ENCODE results near the gene HIPK2.
A peak's percentile ranks its signal among the peaks of the same experiment; 100 is the strongest.
"Not testable (repeated sequence)": the region's sequence is repeated elsewhere in the genome, so short reads cannot be mapped to it uniquely, and the experiment has no call there.

The HIPK2 gene

DNA sequence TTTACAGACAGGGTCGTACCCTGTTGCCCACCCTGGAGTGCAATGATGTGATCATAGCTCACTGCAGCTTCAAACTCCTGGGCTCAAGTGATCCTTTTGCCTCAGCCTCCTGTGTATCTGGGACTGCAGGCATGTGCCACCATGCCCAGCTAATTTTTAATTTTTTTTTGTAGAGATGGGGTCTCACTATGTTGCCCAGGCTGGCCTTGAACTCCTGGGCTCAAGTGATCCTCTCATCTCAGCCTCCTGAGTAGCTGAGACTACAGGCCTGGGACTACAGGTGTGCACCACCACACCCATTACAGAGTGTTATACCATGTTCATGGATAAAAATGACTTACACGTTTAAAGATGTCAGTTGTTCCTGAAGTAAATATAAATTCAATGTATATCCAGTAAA is 166.2 kb downstream of the HIPK2 start:
- DNase-seq: not testable (repeated sequence)

DNA sequence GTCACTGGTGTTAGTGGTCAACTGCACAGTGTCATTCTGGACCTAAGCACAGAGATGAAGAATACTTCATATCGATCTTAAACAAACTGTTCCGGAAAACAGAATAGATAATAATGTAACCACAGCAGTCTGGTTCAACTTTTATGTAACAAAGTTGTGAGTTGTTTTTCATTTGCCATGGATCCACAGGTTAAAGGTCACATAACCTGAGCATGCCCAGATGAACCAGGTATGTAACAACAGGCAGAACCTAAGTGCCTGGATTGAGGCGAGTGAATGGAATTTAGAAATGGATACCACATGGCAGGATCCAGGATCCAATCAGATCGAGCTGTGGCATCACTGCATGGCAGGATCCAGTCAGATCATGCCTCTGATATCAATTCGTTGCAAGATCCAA is 167.2 kb downstream of the HIPK2 start:
- DNase-seq: no peak

GRCh38 chr7:139603896-139604295 is 173.9 kb downstream of the HIPK2 start:
- DNase-seq: no peak

GRCh38 chr7:139603282-139603681 is 174.5 kb downstream of the HIPK2 start:
- no peak for DNase-seq

- DNase-seq: peak; percentile 24
Measured at GRCh38 chr7:139602143-139602722, 175.6 kb downstream of the HIPK2 start.

GRCh38 chr7:139601176-139601575 is 176.6 kb downstream of the HIPK2 start:
- DNase-seq: no peak

GRCh38 chr7:139600306-139600705 is 177.5 kb downstream of the HIPK2 start:
- DNase-seq: no peak

- no peak for DNase-seq
Measured at GRCh38 chr7:139598642-139599041, 179.2 kb downstream of the HIPK2 start.

DNA sequence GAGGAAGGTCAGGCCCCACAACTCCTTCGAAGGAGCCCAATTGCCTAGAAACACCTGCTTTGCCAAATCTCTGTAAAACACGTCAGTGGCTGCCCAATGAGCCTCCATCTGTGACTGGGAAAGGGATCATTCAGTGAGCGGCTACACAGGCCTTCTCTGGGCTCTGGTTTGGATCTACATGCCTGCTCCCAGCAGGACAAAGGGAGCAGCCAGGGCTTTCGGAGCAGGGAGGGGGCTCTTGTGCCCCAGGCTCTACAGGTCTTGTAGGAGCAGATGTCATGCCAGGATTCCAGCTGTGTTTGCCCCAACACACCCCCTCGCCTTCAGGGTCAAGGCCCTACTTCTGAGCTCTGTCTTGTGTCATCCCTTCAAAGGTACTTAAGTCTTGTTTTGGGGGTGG is 180.8 kb downstream of the HIPK2 start:
- no peak for DNase-seq

GRCh38 chr7:139596626-139597025 is 181.2 kb downstream of the HIPK2 start:
- no peak for DNase-seq

DNA sequence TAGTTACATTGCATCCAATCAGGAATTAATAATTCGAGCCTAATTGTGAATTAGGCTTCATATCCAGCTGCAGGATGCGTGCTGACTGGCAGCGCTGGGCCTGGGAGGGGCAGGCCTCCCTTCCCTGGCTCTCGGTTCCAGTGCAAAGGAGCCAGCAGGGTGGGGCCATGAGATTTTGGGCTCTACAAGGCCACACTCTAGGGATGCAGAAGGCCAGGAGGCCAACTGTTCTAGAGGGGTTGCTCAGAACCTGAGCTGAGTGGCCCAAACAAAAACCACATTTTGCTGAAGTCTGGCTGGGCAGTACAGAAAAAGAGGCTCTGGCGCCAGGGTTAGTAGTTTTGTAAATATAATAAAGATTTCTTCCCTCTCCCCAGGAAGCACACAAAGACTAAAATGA is 182.0 kb downstream of the HIPK2 start:
- no peak for DNase-seq

DNA sequence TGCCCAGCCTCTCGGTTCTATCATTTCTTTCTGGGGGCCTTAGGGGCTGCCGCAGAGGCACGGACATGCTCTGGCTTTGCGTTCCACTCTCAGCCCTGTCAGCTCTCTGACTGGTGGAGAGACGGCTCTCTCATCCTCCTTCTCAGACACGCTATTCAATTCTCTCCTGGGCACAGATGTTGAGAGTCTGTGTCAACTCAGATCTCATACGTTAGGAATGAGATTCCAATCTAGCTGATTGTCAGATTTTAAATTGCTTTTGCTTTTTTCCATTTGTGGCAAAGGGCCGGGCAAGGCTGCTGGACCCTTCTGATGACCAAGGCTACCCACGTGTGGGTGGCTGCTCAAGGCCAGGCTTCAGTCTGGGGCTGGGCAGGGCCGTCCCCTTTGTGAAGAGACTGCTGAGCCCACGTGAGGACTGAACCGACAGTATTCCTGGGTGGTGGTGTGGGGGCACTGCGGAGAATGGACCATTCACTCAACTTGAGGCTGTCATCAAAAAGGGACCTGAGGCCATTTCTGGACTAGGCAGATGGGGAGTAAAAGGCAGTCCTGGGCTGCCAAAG is 182.8 kb downstream of the HIPK2 start:
- no peak for DNase-seq

- no peak for DNase-seq
Measured at GRCh38 chr7:139594090-139594489, 183.7 kb downstream of the HIPK2 start.

DNA sequence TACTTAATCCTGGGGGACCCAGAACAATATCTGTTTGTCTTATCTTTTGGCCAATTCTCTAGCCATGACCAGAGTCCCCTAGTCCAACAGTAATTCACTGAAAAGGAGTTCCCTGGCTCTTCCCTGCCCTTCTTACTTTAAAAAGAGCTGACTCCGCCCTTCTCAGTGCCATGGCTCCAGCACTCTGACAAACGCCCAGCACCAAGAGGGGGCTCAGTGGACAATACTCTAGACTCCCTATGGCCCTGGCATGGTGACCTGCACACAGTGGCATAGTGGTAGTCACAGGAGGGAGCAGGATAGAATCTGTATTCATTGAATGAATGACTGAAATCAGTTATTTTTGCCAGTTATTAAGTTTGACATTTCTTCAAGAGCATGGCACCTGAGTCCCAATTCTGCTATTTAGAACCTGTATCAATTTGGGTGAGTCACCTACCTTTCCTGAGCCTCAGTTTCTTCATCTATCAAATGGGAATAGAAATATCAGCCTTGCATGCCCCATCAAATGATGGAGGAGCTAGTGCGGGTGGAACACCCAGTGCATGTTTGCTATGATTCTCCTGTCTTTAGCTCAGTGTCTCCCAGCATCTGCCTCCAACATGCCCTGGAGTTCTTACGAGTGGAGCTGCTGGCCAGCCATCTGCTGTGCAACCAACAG is 184.9 kb downstream of the HIPK2 start:
- DNase-seq: no peak

DNA sequence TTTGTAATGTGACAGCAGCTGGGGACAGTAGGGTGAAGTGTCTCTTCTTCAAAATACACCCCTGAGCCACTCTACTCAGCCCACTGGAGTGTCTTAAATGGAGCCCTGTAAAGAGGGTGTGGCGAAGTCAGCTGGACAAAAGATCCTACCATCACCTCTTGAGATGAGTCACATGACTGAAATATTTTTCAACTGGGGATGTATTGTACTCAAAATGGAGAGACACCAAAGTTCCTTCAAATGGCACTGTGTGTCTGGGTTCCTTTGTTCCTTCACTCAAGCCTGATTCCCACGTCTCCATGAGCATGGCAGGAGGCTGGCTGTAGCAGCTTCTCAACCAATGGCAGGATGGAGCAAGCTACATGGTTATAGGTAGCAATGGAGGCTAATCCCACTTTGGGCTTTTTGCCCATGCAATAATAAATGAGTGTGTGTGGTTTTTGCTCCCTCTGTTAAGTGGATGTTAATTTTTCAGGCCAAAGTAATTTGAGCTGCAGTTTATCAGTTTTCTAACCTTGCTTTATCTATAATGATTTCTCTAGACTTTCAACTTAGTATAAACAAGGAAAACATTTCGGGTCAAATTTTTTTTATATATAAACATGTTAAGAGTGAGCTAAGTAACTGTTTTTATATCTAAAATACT is 186.1 kb downstream of the HIPK2 start:
- no peak for DNase-seq

DNA sequence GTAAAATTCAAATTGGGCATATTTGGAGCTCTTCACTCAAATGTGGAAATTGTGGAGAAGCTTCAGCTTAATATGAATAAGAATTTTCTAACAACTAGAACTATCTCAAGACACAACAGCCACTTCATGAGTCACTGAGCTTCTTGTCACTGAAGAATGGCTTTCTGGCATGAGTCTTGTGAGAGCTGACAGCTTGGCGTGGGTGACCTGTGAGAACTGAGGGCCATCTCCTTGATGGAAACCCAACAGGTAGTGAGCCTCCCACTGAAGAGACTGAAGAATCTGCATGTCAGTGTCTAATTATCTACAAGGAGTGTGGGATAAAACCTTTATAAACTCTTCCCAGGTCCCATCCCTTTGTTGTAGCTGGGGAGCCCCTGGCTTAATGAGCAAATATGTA is 188.3 kb downstream of the HIPK2 start:
- DNase-seq: no peak

- DNase-seq: peak; percentile 90
Measured at GRCh38 chr7:139588632-139589031, 189.2 kb downstream of the HIPK2 start.

GRCh38 chr7:139587535-139587934 is 190.3 kb downstream of the HIPK2 start:
- no peak for DNase-seq

GRCh38 chr7:139586286-139586685 is 191.5 kb downstream of the HIPK2 start:
- no peak for DNase-seq

GRCh38 chr7:139585042-139585441 is 192.8 kb downstream of the HIPK2 start:
- no peak for DNase-seq

DNA sequence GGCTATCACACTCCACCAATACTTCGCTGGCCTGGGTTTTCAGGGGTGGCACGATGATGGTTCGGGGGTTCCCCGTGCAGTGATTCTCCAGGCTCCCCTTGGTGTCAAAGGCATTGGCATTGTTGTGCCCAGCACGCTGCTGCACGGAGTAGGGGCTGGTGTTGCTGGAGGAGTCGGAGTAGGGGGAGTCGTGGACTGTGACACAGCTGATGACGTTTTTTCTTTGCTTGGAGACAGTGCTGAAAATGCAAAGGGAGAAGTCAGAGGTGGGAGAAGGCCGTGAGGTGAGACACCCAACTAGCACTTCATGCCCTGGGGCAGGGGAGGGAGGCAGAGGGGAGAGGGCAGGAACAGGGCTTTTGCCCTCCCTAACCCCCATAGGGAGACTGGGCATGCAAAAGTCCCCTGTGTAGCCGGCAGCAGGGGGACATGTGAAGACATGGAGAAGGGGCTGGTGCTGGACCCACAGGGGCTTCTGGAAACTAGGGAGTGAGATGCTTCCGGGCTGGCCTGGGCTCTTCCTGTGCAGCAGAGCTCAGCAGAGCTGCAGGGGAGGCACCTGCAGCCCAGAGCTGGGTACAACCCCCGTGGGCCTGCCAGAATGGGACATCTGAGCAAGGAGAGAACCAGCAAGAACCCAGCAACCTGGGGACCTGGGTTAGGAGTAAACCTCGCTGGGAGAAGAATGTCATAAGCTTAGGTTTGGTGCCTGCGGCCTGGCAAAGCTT is 193.8 kb downstream of the HIPK2 start:
- no peak for DNase-seq

DNA sequence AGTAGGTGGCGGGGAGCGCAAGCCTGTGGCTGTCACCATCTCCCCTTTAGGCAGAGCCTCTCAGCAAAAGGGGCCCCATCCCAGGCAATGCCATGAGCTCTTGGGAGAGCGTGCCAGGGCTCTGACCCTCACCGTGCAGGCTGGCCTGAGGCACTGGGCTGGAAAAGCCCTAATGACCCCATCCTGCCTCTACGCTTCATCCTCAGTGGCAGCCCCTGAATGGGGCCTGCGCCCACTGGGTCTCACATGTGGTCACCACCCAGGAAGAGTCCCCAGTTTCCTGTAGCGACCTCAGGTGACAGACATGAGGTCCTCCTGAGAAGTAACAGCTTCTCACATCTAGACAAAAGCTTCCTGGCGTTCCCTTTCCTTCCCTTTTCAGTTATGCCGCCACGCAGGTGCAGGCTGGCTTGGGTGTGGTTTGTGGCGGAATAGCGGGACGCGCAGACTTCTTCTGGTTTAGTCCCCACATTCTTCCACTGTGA is 195.1 kb downstream of the HIPK2 start:
- DNase-seq: no peak

DNA sequence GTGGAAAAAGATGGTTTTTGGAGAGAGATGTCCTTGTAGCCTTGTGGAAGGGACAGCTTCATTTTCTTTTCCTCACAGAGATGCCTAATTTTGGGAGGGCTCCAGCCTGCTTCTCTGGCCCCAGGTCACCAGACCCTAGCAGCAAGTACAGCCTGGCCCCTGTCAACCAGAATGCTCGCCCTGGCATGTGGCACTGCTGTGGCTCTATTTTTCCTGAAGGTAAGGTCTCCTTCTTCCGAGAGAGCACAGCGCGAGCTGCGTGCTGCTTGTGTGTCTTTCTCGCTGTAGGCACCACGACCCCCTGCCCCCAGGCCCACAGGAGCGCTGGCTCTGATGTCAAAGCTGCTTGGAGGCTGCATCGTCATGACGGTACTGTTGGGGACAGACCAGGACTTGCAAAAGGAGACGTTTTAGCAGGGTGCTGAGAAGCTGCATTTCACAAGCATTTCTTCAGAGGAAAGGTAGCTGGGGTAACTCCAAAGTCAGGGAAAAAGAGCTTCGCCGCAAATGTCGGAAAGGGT is 195.6 kb downstream of the HIPK2 start:
- DNase-seq: no peak

Measured in MV-4-11 (cell line).